ENCODE measurements around the gene ACMSD. TPM values are rescaled to one million over a fixed set of nuclear protein-coding genes. Genes with fewer than 3 reads are reported as not detected.
A peak's percentile ranks its signal among the peaks of the same experiment; 100 is the strongest.

Gene ACMSD
- total and polyA plus RNA-seq, 2 of the 13 experiments (the other 11 are each of a cell fraction or from before 2014, with no cell fraction given) = not detected

GRCh38 chr2:134918526-134919340, 80.3 kb downstream of the ACMSD start, which contains the start of gene CCNT2 (continued):
- TF ChIP-seq, protein P1, sequence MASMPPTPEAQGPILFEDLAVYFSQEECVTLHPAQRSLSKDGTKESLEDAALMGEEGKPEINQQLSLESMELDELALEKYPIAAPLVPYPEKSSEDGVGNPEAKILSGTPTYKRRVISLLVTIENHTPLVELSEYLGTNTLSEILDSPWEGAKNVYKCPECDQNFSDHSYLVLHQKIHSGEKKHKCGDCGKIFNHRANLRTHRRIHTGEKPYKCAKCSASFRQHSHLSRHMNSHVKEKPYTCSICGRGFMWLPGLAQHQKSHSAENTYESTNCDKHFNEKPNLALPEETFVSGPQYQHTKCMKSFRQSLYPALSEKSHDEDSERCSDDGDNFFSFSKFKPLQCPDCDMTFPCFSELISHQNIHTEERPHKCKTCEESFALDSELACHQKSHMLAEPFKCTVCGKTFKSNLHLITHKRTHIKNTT (CRISPR knock-in tag; IDR thresholded peaks at IDR 0.05) = no peak
- TF ChIP-seq ATF6 (CRISPR knock-in tag; conservative IDR thresholded peaks at IDR 0.05) (no peak; the same call in 1 of the 2 replicates), ZBED4 (CRISPR knock-in tag; IDR thresholded peaks at IDR 0.05; ENCODE audit: borderline replicate concordance) (peak; percentile 15; the same call in 1 of the 2 replicates), ZNF691 (CRISPR knock-in tag; IDR thresholded peaks at IDR 0.05; ENCODE audit: borderline replicate concordance, low read depth) (no peak), HNF4A (CRISPR knock-in tag; IDR thresholded peaks at IDR 0.05) (peak; percentile 35), ZNF629 (CRISPR knock-in tag; conservative IDR thresholded peaks at IDR 0.05) (peak; percentile 30; the same call in 1 of the 2 replicates), ZNF34 (CRISPR knock-in tag; IDR thresholded peaks at IDR 0.05; ENCODE audit: borderline replicate concordance) (0 out of 2 replicates have a peak, but pooled peaks have one; percentile 67)
- TF ChIP-seq, protein P2, sequence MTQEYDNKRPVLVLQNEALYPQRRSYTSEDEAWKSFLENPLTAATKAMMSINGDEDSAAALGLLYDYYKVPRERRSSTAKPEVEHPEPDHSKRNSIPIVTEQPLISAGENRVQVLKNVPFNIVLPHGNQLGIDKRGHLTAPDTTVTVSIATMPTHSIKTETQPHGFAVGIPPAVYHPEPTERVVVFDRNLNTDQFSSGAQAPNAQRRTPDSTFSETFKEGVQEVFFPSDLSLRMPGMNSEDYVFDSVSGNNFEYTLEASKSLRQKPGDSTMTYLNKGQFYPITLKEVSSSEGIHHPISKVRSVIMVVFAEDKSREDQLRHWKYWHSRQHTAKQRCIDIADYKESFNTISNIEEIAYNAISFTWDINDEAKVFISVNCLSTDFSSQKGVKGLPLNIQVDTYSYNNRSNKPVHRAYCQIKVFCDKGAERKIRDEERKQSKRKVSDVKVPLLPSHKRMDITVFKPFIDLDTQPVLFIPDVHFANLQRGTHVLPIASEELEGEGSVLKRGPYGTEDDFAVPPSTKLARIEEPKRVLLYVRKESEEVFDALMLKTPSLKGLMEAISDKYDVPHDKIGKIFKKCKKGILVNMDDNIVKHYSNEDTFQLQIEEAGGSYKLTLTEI (CRISPR knock-in tag; conservative IDR thresholded peaks at IDR 0.05) = no peak
- TF ChIP-seq, protein P3, sequence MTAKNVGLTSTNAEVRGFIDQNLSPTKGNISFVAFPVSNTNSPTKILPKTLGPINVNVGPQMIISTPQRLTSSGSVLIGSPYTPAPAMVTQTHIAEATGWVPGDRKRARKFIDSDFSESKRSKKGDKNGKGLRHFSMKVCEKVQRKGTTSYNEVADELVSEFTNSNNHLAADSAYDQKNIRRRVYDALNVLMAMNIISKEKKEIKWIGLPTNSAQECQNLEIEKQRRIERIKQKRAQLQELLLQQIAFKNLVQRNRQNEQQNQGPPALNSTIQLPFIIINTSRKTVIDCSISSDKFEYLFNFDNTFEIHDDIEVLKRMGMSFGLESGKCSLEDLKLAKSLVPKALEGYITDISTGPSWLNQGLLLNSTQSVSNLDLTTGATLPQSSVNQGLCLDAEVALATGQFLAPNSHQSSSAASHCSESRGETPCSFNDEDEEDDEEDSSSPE (CRISPR knock-in tag; IDR thresholded peaks at IDR 0.05) = peak; percentile 90
- TF ChIP-seq, protein P4, sequence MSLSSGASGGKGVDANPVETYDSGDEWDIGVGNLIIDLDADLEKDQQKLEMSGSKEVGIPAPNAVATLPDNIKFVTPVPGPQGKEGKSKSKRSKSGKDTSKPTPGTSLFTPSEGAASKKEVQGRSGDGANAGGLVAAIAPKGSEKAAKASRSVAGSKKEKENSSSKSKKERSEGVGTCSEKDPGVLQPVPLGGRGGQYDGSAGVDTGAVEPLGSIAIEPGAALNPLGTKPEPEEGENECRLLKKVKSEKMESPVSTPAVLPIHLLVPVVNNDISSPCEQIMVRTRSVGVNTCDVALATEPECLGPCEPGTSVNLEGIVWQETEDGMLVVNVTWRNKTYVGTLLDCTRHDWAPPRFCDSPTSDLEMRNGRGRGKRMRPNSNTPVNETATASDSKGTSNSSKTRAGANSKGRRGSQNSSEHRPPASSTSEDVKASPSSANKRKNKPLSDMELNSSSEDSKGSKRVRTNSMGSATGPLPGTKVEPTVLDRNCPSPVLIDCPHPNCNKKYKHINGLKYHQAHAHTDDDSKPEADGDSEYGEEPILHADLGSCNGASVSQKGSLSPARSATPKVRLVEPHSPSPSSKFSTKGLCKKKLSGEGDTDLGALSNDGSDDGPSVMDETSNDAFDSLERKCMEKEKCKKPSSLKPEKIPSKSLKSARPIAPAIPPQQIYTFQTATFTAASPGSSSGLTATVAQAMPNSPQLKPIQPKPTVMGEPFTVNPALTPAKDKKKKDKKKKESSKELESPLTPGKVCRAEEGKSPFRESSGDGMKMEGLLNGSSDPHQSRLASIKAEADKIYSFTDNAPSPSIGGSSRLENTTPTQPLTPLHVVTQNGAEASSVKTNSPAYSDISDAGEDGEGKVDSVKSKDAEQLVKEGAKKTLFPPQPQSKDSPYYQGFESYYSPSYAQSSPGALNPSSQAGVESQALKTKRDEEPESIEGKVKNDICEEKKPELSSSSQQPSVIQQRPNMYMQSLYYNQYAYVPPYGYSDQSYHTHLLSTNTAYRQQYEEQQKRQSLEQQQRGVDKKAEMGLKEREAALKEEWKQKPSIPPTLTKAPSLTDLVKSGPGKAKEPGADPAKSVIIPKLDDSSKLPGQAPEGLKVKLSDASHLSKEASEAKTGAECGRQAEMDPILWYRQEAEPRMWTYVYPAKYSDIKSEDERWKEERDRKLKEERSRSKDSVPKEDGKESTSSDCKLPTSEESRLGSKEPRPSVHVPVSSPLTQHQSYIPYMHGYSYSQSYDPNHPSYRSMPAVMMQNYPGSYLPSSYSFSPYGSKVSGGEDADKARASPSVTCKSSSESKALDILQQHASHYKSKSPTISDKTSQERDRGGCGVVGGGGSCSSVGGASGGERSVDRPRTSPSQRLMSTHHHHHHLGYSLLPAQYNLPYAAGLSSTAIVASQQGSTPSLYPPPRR (CRISPR knock-in tag; IDR thresholded peaks at IDR 0.05; ENCODE audit: borderline replicate concordance) = no peak; the same call in 1 of the 2 replicates
